H1 (cell line): ENCODE measurements around the gene RNGTT. TPM values are rescaled to one million over a fixed set of nuclear protein-coding genes. Genes with fewer than 3 reads are reported as not detected.

ENCODE experiments used
- CTCF ChIA-PET: fragments of 300-600 bp; sonication (Branson Sonifier 250); formaldehyde crosslinking; loops from one replicate; lab custom pipeline; 2021; ENCODE audit not compliant: partially characterized antibody; lab: Charles Lee
- POLR2A ChIA-PET: fragments of 300-600 bp; sonication (Branson Sonifier 250); formaldehyde crosslinking; loops from one replicate; lab custom pipeline; 2021; ENCODE audit warnings: inconsistent platforms; ENCODE audit not compliant: partially characterized antibody; lab: Charles Lee
- DNase-seq, 2 experiments: peaks; one replicate each; pipeline versions ENCODE4 v3.0.0 to v3.0.0-alpha.2; 2010 to 2022; ENCODE audit warnings: low spot score in 2 of 2, low read depth in 1 of 2, mixed read lengths in 1 of 2
- FAIRE-seq: peaks from 2 replicates; lab custom pipeline; 2011; peaks lifted over from hg19 to GRCh38; lab: Jason Lieb, UNC
- H2AFZ ChIP-seq: 2 replicates; pipeline ENCODE4 v1.8.1; 2012; ENCODE audit warnings: low read length, inconsistent platforms
- H2AK5ac ChIP-seq: 2 replicates; pipeline ENCODE4 v1.6.1; 2013; ENCODE audit warnings: low read depth, low read length
- H2BK120ac ChIP-seq: replicated peaks from 2 replicates; pipeline ENCODE3; 2013; ENCODE audit warnings: low read depth, low read length, inconsistent platforms
- H2BK12ac ChIP-seq: 2 replicates; pipeline ENCODE4 v1.6.1; 2013; ENCODE audit warnings: low read depth, low read length
- H2BK15ac ChIP-seq: 2 replicates; pipeline ENCODE4 v1.6.1; 2013; ENCODE audit warnings: low read length
- H2BK20ac ChIP-seq: 2 replicates; pipeline ENCODE4 v1.6.1; 2013; ENCODE audit warnings: low read length
- H2BK5ac ChIP-seq: 2 replicates; pipeline ENCODE4 v1.6.1; 2013; ENCODE audit warnings: low read depth, low read length
- H3K14ac ChIP-seq: 2 replicates; pipeline ENCODE4 v1.6.1; 2013; ENCODE audit warnings: inconsistent platforms; ENCODE audit not compliant: insufficient read length
- H3K18ac ChIP-seq: 2 replicates; pipeline ENCODE4 v1.6.1; 2013; ENCODE audit warnings: low read length; ENCODE audit errors: extremely low read depth
- H3K23ac ChIP-seq: 2 replicates; pipeline ENCODE4 v1.6.1; 2013; ENCODE audit warnings: inconsistent platforms; ENCODE audit not compliant: insufficient read length
- H3K23me2 ChIP-seq: 2 replicates; pipeline ENCODE4 v1.6.1; 2013; ENCODE audit warnings: low read depth, low read length
- H3K27ac ChIP-seq: 2 replicates; pipeline ENCODE4 v1.6.1; 2011; ENCODE audit warnings: low read depth, low read length, inconsistent platforms
- H3K27me3 ChIP-seq, 4 experiments: replicated peaks in 1 of 4; 1 replicate in 1 of 4; 2 replicates in 3 of 4; pipeline versions ENCODE4 v1.6.1 to v1.8.1; 2011 to 2013; ENCODE audit warnings: low read length in 3 of 4, mild to moderate bottlenecking in 3 of 4, inconsistent platforms in 2 of 4, mixed read lengths in 2 of 4, moderate library complexity in 1 of 4; ENCODE audit not compliant: control insufficient read depth in 3 of 4, insufficient read depth in 3 of 4; ENCODE audit errors: extremely low read depth in 1 of 4
- H3K36me3 ChIP-seq, 4 experiments: 2 replicates each; pipeline versions ENCODE4 v1.6.1 to v1.8.1; 2011 to 2013; ENCODE audit warnings: mild to moderate bottlenecking in 4 of 4, low read length in 3 of 4, moderate library complexity in 2 of 4, control low read depth in 1 of 4, inconsistent platforms in 1 of 4; ENCODE audit not compliant: insufficient read depth in 4 of 4, control insufficient read depth in 2 of 4
- H3K4ac ChIP-seq: replicated peaks from 2 replicates; pipeline ENCODE3; 2013; ENCODE audit warnings: low read length, low read depth, mixed read lengths, inconsistent platforms; ENCODE audit not compliant: insufficient read length
- H3K4me1 ChIP-seq, 4 experiments: replicated peaks in 1 of 4; 1 replicate in 1 of 4; 2 replicates in 3 of 4; pipeline versions ENCODE4 v1.6.1 to v1.8.1; 2011 to 2013; ENCODE audit warnings: low read length in 3 of 4, inconsistent platforms in 2 of 4, mixed read lengths in 1 of 4; ENCODE audit not compliant: insufficient read depth in 4 of 4, control insufficient read depth in 3 of 4
- H3K4me2 ChIP-seq, 2 experiments: 2 replicates each; pipeline versions ENCODE4 v1.6.1 to v1.8.1; 2011 to 2013; ENCODE audit warnings: low read depth in 2 of 2, low read length in 2 of 2, control low read depth in 1 of 2, inconsistent platforms in 1 of 2, mild to moderate bottlenecking in 1 of 2; ENCODE audit not compliant: insufficient read depth in 1 of 2
- H3K4me3 ChIP-seq, 4 experiments: fragments of 200-600, 300-600 bp in 1 of 4; sonication (generic), shearing (Covaris generic), sonication (Bioruptor Twin) in 1 of 4; 2 replicates each; pipeline versions ENCODE4 v1.5.1 to v1.8.1; 2011 to 2016; ENCODE audit warnings: low read length in 4 of 4, low read depth in 3 of 4, control low read depth in 2 of 4, inconsistent platforms in 2 of 4, mild to moderate bottlenecking in 2 of 4, mixed read lengths in 1 of 4, moderate library complexity in 1 of 4; ENCODE audit not compliant: insufficient read depth in 2 of 4; ENCODE audit errors: extremely low read depth in 1 of 4
- H3K56ac ChIP-seq: replicated peaks from 2 replicates; pipeline ENCODE3; 2013; ENCODE audit warnings: low read depth, mild to moderate bottlenecking, mixed read lengths, low read length, inconsistent platforms; ENCODE audit not compliant: insufficient read length
- H3K79me1 ChIP-seq: 2 replicates; pipeline ENCODE4 v1.6.1; 2013; ENCODE audit warnings: low read depth, low read length, control low read depth
- H3K79me2 ChIP-seq, 2 experiments: 2 replicates each; pipeline versions ENCODE4 v1.6.1 to v1.8.1; 2012 to 2013; ENCODE audit warnings: low read length in 2 of 2, mild to moderate bottlenecking in 2 of 2, inconsistent platforms in 1 of 2; ENCODE audit not compliant: insufficient read depth in 2 of 2, control insufficient read depth in 1 of 2
- H3K9ac ChIP-seq, 4 experiments: replicated peaks in 1 of 4; 1 replicate in 1 of 4; 2 replicates in 3 of 4; pipeline versions ENCODE4 v1.6.1 to v1.8.1; 2011 to 2013; ENCODE audit warnings: low read depth in 3 of 4, low read length in 3 of 4, control low read depth in 2 of 4, mild to moderate bottlenecking in 2 of 4, moderate library complexity in 2 of 4, inconsistent platforms in 1 of 4; ENCODE audit errors: extremely low read depth in 1 of 4
- H3K9me3 ChIP-seq, 2 experiments: 2 replicates each; pipeline versions ENCODE4 v1.6.1 to v1.8.1; 2012 to 2013; ENCODE audit warnings: mild to moderate bottlenecking in 2 of 2, moderate library complexity in 2 of 2, control low read depth in 1 of 2, inconsistent platforms in 1 of 2, low read depth in 1 of 2, low read length in 1 of 2, mixed read lengths in 1 of 2; ENCODE audit not compliant: insufficient read depth in 2 of 2
- H4K20me1 ChIP-seq, 2 experiments: replicated peaks in 1 of 2; 2 replicates each; pipeline versions ENCODE3 to v1.8.1; 2011 to 2013; ENCODE audit warnings: inconsistent platforms in 2 of 2, low read length in 2 of 2, mild to moderate bottlenecking in 1 of 2; ENCODE audit not compliant: insufficient read depth in 2 of 2, control insufficient read depth in 1 of 2
- H4K5ac ChIP-seq: 2 replicates; pipeline ENCODE4 v1.6.1; 2013; ENCODE audit warnings: low read length, low read depth, mixed read lengths, inconsistent platforms; ENCODE audit not compliant: insufficient read length
- H4K8ac ChIP-seq: 2 replicates; pipeline ENCODE4 v1.8.0; 2013; ENCODE audit warnings: mild to moderate bottlenecking, moderate library complexity, low read length, inconsistent platforms; ENCODE audit not compliant: insufficient read depth; ENCODE audit errors: extremely low read depth
- H4K91ac ChIP-seq: replicated peaks from 2 replicates; pipeline ENCODE3; 2013; ENCODE audit warnings: low read length, mixed read lengths, inconsistent platforms; ENCODE audit not compliant: insufficient read length
- BRCA1 ChIP-seq: IDR thresholded peaks from 2 replicates; pipeline ENCODE4 v1.6.1; 2012; ENCODE audit warnings: low read depth, low read length, improper control_type of control experiment
- CBX5 ChIP-seq: fragments of 300-800, 300-1000 bp; sonication (generic); IDR thresholded peaks from 2 replicates; pipeline ENCODE4 v1.7.1; 2016; ENCODE audit warnings: antibody characterized with exemption, low read length, low read depth
- EZH2 ChIP-seq: fragments of 200-600 bp; sonication (generic); IDR thresholded peaks from 2 replicates; pipeline ENCODE4 v1.7.1; 2012; ENCODE audit warnings: low read depth, mild to moderate bottlenecking, moderate library complexity, low read length, inconsistent platforms; ENCODE audit not compliant: severe bottlenecking
- GABPA ChIP-seq: IDR thresholded peaks from 2 replicates; pipeline ENCODE4 v1.6.1; 2011; ENCODE audit warnings: mild to moderate bottlenecking, low read length, moderate library complexity, borderline replicate concordance; ENCODE audit not compliant: insufficient read depth
- HDAC2 ChIP-seq, 2 experiments: fragments of 300-600 bp in 1 of 2; sonication (generic) in 1 of 2; IDR thresholded peaks; 2 replicates each; pipeline ENCODE4 v1.6.1; 2011 to 2012; ENCODE audit warnings: low read depth in 2 of 2, low read length in 2 of 2, mild to moderate bottlenecking in 2 of 2, moderate library complexity in 2 of 2, borderline replicate concordance in 1 of 2, inconsistent platforms in 1 of 2
- KDM4A ChIP-seq: IDR thresholded peaks from one replicate; pipeline ENCODE4 v1.7.1; 2012; ENCODE audit warnings: low read depth, mild to moderate bottlenecking, moderate library complexity, low read length, inconsistent platforms; ENCODE audit not compliant: severe bottlenecking
- MAX ChIP-seq: IDR thresholded peaks from 2 replicates; pipeline ENCODE4 v1.6.1; 2012; ENCODE audit warnings: inconsistent platforms
- POLR2A ChIP-seq, 2 experiments: IDR thresholded peaks; 1 replicate in 1 of 2; 2 replicates in 1 of 2; pipeline ENCODE4 v1.6.1; 2011; ENCODE audit warnings: low read depth in 2 of 2, low read length in 2 of 2, mild to moderate bottlenecking in 2 of 2; ENCODE audit errors: control extremely low read depth in 1 of 2
- SIX5 ChIP-seq: IDR thresholded peaks from 2 replicates; pipeline ENCODE4 v1.6.1; 2011; ENCODE audit warnings: mild to moderate bottlenecking, low read depth, low read length
- SP1 ChIP-seq: IDR thresholded peaks from 2 replicates; pipeline ENCODE4 v1.6.1; 2011; ENCODE audit warnings: low read depth, low read length
- SRF ChIP-seq: IDR thresholded peaks from 2 replicates; pipeline ENCODE4 v1.6.1; 2011; ENCODE audit warnings: mild to moderate bottlenecking, low read depth, low read length, moderate library complexity
- SUZ12 ChIP-seq: fragments of 200-600 bp; sonication (generic); IDR thresholded peaks from 2 replicates; pipeline ENCODE4 v1.6.1; 2012; ENCODE audit warnings: mild to moderate bottlenecking, inconsistent platforms, low read length, moderate library complexity, mixed read lengths
- TAF7 ChIP-seq: optimal IDR thresholded peaks from 2 replicates; pipeline ENCODE3; 2011; ENCODE audit warnings: low read depth, mild to moderate bottlenecking, inconsistent platforms, low read length, moderate library complexity, borderline replicate concordance
- WGBS, 2 experiments: shearing (Covaris generic) in 1 of 2; methylation state at CpG; one replicate each; pipeline versions ENCODE4 v1.1.6 to v1.1.7; 2013 to 2015; ENCODE audit warnings: low lambda C conversion rate in 2 of 2, mixed read lengths in 2 of 2, inconsistent platforms in 1 of 2, low coverage in 1 of 2, missing lambda C conversion rate in 1 of 2; ENCODE audit not compliant: insufficient replicate concordance in 2 of 2, insufficient coverage in 1 of 2, insufficient read length in 1 of 2; ENCODE audit errors: extremely low coverage in 1 of 2, missing lambda C conversion rate in 1 of 2; 5-methylcytosine and 5-hydroxymethylcytosine counted together
- polyA plus RNA-seq, 7 experiments: library from polyadenylated mRNA; depleted of rRNA in 3 of 7; stranded (reverse) in 5 of 7; unstranded in 2 of 7; fragments of >200 nt in 5 of 7; fragments of 200-250 nt in 2 of 7; gene quantifications; 1 replicate in 5 of 7; 2 replicates in 1 of 7; 4 replicates in 1 of 7; pipeline versions ENCODE4 v1.2.1 to v1.2.3, GENCODE V29; 2011 to 2013; ENCODE audit warnings: missing spikeins in 2 of 7, mixed read lengths in 2 of 7
- total RNA-seq: library from RNA; stranded (reverse); fragmentation: NEBNext Ultra II Directional; extraction: Animal tissue kit (Norgen Biotek cat#: 25700); gene quantifications from 2 replicates; pipeline ENCODE4 v1.2.1, GENCODE V29; 2021

RNGTT gene
- total and polyA plus RNA-seq, 2 of the 8 experiments (the other 6 are each of a cell fraction or from before 2014, with no cell fraction given), result 3.6 to 21.2 TPM

GRCh38 chr6:88619951-88620350 is 343.5 kb downstream of the RNGTT start:
- H2AK5ac ChIP-seq, result no peak overlapping the region
- CTCF ChIA-PET, result interaction anchor here (0.8 to 1.5 kb wide), 4 partner anchors 11 to 169 kb away, joined by 3 to 4 read pairs (median 4); no protein-coding TSS in a partner anchor
- H3K4me2 ChIP-seq, result no peak overlapping the region
- no peak overlapping the region for H3K9ac ChIP-seq
- H3K79me2 ChIP-seq, result no peaks in the 10 kb centered on the region
- H2BK20ac ChIP-seq, result no peak overlapping the region
- no peak overlapping the region for H4K8ac ChIP-seq
- no peak overlapping the region for H3K56ac ChIP-seq
- no peak overlapping the region for H3K4ac ChIP-seq
- no peak for DNase-seq
- H2BK120ac ChIP-seq, result no peak overlapping the region
- POLR2A ChIA-PET, result no interaction called here
- no peak overlapping the region for H2BK12ac ChIP-seq
- H3K9me3 ChIP-seq, result no peaks in the 10 kb centered on the region
- no peaks in the 10 kb centered on the region for H3K27me3 ChIP-seq
- H3K23me2 ChIP-seq, result no peaks in the 10 kb centered on the region
- H3K23ac ChIP-seq, result no peak overlapping the region
- TF ChIP-seq POLR2A (IDR thresholded peaks at IDR 0.05; ENCODE audit: control extremely low read depth in 1 of 2, low read depth in 2 of 2, low read length in 2 of 2) (no peak), SP1 (no peak), HDAC2 (IDR thresholded peaks at IDR 0.05; ENCODE audit: borderline replicate concordance in 1 of 2, low read depth in 2 of 2, low read length in 2 of 2) (no peak), BRCA1 (no peak), GABPA (no peak), SRF (no peak), TAF7 (no peak), CBX5 (no peak), KDM4A (no peak), SIX5 (no peak), EZH2 (no peak), MAX (no peak), SUZ12 (no peak)
- TF ChIP-seq, all 59 proteins: peak for 0
- Histone ChIP-seq H2BK15ac (no peak overlapping the region), H4K20me1 (no peaks in the 10 kb centered on the region), H3K4me3 (no peak overlapping the region), H3K14ac (no peak overlapping the region), H3K36me3 (no peaks in the 10 kb centered on the region), H3K27ac (no peak overlapping the region), H2AFZ (no peak overlapping the region), H3K18ac (no peak overlapping the region), H4K5ac (no peak overlapping the region), H3K4me1 (no peaks in the 10 kb centered on the region), H3K79me1 (no peaks in the 10 kb centered on the region), H4K91ac (no peak overlapping the region), H2BK5ac (no peak overlapping the region)
- 91% methylated on average over 7 of the region's 7 CpGs; no CpG with 5 or more reads in 1 of the 2 experiments for WGBS, 2 experiments
- FAIRE-seq, result no peak
